ENCODE data around the gene SPATA19. TPM values are rescaled to one million over a fixed set of nuclear protein-coding genes. Genes with fewer than 3 reads are reported as not detected.

The SPATA19 gene
- total RNA-seq, 1 donor from 2014 or later: not detected

DNA sequence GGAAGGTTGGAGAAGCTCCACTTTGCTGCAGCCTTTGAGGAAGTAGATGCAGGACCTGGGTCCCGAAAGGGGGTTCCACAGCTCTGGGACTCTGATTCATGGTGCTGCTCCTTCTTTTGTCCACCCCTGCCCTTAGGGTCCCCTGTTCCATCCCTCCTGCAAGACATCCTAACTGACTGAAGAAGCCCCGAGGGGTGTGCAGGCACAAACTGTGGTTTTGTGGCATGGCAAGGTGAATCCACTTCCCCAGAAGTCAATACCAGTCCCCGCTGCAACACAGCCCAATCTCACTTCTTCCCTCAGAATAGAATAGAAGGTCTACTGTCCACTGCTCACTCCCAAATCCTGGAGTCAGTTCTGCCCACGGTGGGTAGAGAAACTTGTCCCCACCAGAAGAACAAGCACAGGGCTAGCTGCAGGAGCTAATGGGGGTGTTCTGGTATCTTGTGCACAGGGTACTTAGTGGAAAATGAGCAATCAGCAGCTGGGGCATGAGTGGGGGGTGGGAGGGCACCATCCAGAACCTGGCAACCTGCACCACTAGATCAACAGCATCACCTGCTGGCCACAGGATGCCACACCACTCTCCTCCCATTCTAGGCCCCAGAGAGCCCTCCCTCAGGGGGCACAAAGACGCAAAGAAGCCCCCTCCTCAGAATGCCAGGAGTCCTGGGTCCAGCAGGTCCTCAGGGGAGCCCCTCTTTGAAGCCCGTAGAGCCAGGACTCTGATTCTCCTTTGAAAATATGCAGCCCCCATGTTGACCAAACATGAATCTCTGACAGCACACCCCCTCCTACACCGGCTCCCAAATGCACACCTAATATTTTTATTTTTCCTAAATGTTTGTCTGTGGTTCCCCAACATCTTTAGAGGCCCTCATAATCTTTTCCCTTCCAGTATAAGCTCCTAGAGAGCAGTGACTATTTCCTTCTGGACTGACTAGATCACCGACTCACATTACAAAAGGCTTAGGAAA is 14.1 kb downstream of the SPATA19 start:
- Histone ChIP-seq H3K36me3 (ENCODE audit: control insufficient read depth, insufficient read depth, low read length) (no peaks in the 10 kb centered on the region), H3K27me3 (ENCODE audit: control insufficient read depth, insufficient read depth, low read length) (no peaks in the 10 kb centered on the region), H3K4me3 (ENCODE audit: low read depth, low read length) (no peak overlapping the region)
- FAIRE-seq: no peak
- TF ChIP-seq, protein P1, sequence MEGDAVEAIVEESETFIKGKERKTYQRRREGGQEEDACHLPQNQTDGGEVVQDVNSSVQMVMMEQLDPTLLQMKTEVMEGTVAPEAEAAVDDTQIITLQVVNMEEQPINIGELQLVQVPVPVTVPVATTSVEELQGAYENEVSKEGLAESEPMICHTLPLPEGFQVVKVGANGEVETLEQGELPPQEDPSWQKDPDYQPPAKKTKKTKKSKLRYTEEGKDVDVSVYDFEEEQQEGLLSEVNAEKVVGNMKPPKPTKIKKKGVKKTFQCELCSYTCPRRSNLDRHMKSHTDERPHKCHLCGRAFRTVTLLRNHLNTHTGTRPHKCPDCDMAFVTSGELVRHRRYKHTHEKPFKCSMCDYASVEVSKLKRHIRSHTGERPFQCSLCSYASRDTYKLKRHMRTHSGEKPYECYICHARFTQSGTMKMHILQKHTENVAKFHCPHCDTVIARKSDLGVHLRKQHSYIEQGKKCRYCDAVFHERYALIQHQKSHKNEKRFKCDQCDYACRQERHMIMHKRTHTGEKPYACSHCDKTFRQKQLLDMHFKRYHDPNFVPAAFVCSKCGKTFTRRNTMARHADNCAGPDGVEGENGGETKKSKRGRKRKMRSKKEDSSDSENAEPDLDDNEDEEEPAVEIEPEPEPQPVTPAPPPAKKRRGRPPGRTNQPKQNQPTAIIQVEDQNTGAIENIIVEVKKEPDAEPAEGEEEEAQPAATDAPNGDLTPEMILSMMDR (IDR thresholded peaks at IDR 0.05; ENCODE audit: insufficient read depth, low read length, severe bottlenecking): peak; percentile 15
- DNase-seq (ENCODE audit: low read depth): no peak

DNA sequence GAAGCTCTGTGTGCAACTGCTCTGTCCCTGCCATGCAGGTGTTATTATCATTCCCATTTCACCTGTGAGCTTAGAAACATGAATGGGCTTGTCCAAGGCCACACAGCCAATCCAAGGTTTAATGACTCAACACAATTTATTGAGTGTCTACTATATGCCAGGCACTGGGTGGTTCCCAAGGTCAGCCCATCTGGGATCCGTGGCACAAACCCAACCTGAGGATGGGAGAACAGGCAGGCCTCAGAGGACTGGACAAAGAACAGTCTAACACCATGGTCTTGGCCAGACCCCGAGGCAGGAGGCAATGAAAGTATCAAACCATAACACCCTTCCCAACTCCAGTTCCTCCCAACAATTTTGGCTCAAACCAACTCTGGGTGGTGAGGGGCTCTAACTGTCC is 15.7 kb downstream of the SPATA19 start:
- TF ChIP-seq, protein P1 (IDR thresholded peaks at IDR 0.05; ENCODE audit: insufficient read depth, low read length, severe bottlenecking): no peak
- Histone ChIP-seq H3K27me3 (ENCODE audit: control insufficient read depth, insufficient read depth, low read length) (no peaks in the 10 kb centered on the region), H3K4me3 (ENCODE audit: low read depth, low read length) (no peak overlapping the region), H3K36me3 (ENCODE audit: control insufficient read depth, insufficient read depth, low read length) (no peaks in the 10 kb centered on the region)
- DNase-seq (ENCODE audit: low read depth) (no peak), FAIRE-seq (peak; percentile 36)

DNA sequence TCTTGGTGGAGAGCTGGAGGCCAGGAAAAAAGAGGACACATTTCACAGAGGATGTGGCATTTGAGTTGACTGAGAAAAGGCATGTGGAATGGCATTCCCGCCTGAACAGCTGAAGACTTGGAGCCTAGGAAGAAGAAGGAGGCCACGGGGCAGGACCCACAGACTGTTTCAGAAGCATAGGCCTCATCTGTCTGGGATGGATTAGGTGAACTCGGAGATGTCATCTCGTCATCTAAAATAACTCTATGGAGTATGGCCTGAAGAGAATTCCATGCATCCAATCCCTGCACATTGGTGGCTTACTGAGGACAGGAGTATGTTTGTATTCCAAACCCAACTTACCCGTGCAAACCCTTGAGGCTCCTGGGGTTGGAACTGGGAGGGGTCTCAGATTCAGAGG is 16.4 kb downstream of the SPATA19 start:
- DNase-seq (ENCODE audit: low read depth) (no peak), FAIRE-seq (no peak)
- Histone ChIP-seq H3K4me3 (ENCODE audit: low read depth, low read length) (no peak overlapping the region), H3K27me3 (ENCODE audit: control insufficient read depth, insufficient read depth, low read length) (no peaks in the 10 kb centered on the region), H3K36me3 (ENCODE audit: control insufficient read depth, insufficient read depth, low read length) (no peaks in the 10 kb centered on the region)
- TF ChIP-seq, protein P1 (IDR thresholded peaks at IDR 0.05; ENCODE audit: insufficient read depth, low read length, severe bottlenecking): no peak

DNA sequence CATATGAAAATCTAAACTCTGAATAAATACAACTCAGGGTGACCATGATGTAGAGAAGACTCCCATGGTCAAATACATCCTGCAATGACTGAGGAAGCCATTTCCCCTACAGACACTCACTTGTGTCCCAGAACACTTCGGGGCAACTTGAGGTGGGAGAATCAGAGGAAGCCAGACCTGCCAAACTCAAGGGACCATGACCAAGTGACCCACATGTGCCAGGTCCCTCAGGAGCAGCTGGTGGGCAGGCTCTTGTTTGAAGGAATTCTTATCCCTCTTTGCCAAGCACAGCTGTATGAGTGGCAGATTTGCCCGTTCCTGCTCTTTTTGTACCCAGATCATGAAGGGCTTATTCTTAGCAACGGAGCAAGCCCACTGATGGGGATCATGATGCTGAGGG is 17.8 kb downstream of the SPATA19 start:
- FAIRE-seq: no peak
- no peak for DNase-seq (ENCODE audit: low read depth)
- TF ChIP-seq, protein P1 (IDR thresholded peaks at IDR 0.05; ENCODE audit: insufficient read depth, low read length, severe bottlenecking): no peak

DNA sequence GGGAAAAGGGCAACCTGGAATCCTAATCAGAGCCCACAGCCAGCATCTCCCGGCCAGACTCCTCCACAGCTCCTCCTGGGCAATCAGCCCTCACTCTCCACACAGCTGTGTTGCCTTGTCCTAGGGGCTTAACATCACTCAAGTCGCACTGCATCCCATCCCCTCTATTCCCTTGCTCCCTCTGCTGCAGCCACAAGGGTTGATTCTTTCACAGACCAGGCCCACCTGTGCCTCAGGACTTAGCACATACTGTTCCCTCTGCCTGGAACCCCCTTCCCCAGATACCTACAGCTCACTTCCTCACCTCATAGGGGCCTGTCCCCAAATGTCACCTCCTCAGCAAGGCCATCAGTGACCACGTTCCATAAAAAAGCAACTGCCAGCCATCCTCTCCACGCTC is 18.4 kb downstream of the SPATA19 start:
- H3K36me3 ChIP-seq (ENCODE audit: control insufficient read depth, insufficient read depth, low read length): no peaks in the 10 kb centered on the region
- no peak for FAIRE-seq
- DNase-seq (ENCODE audit: low read depth): no peak
- no peaks in the 10 kb centered on the region for H3K27me3 ChIP-seq (ENCODE audit: control insufficient read depth, insufficient read depth, low read length)
- TF ChIP-seq, protein P1 (IDR thresholded peaks at IDR 0.05; ENCODE audit: insufficient read depth, low read length, severe bottlenecking): no peak
- no peak overlapping the region for H3K4me3 ChIP-seq (ENCODE audit: low read depth, low read length)

More for the DNA sequence above, 17.8 kb downstream of the SPATA19 start:
- no peak overlapping the region for H3K4me3 ChIP-seq (ENCODE audit: low read depth, low read length)
- H3K36me3 ChIP-seq (ENCODE audit: control insufficient read depth, insufficient read depth, low read length): no peaks in the 10 kb centered on the region
- H3K27me3 ChIP-seq (ENCODE audit: control insufficient read depth, insufficient read depth, low read length): no peaks in the 10 kb centered on the region

Data from bronchial epithelial cell (primary cell).